ENCODE results near the gene USP44.

Gene USP44

GRCh38 chr12:95591731-95592130 is 40.5 kb upstream of the USP44 start:
- Histone ChIP-seq H3K9ac (no peak overlapping the region), H3K4me2 (ENCODE audit: low read length) (no peak overlapping the region), H2AFZ (no peak overlapping the region), H3K79me2 (no peaks in the 10 kb centered on the region), H3K4me3 (ENCODE audit: low read depth, low read length) (no peak overlapping the region), H3K36me3 (ENCODE audit: control insufficient read depth, insufficient read depth, low read length) (no peaks in the 10 kb centered on the region), H3K9me3 (ENCODE audit: control insufficient read depth, low read length) (no peaks in the 10 kb centered on the region), H3K27me3 (ENCODE audit: control insufficient read depth, insufficient read depth, low read length) (no peaks in the 10 kb centered on the region), H3K4me1 (no peaks in the 10 kb centered on the region), H3K27ac (no peak overlapping the region)
- no peak for TF ChIP-seq CTCF (IDR thresholded peaks at IDR 0.05)

GRCh38 chr12:95590775-95591174 is 39.5 kb upstream of the USP44 start:
- Histone ChIP-seq H3K9me3 (ENCODE audit: control insufficient read depth, low read length) (no peaks in the 10 kb centered on the region), H3K4me2 (ENCODE audit: low read length) (no peak overlapping the region), H3K4me3 (ENCODE audit: low read depth, low read length) (no peak overlapping the region), H3K79me2 (no peaks in the 10 kb centered on the region), H3K27me3 (ENCODE audit: control insufficient read depth, insufficient read depth, low read length) (no peaks in the 10 kb centered on the region), H3K27ac (no peak overlapping the region), H3K36me3 (ENCODE audit: control insufficient read depth, insufficient read depth, low read length) (no peaks in the 10 kb centered on the region), H2AFZ (no peak overlapping the region), H3K9ac (no peak overlapping the region), H3K4me1 (no peaks in the 10 kb centered on the region)
- TF ChIP-seq CTCF (IDR thresholded peaks at IDR 0.05), result no peak

- Histone ChIP-seq H3K9ac (no peak overlapping the region), H3K27me3 (ENCODE audit: control insufficient read depth, insufficient read depth, low read length) (no peaks in the 10 kb centered on the region), H3K4me2 (ENCODE audit: low read length) (no peak overlapping the region), H3K4me1 (no peaks in the 10 kb centered on the region), H3K36me3 (ENCODE audit: control insufficient read depth, insufficient read depth, low read length) (no peaks in the 10 kb centered on the region), H2AFZ (no peak overlapping the region), H3K9me3 (ENCODE audit: control insufficient read depth, low read length) (no peaks in the 10 kb centered on the region), H3K79me2 (no peaks in the 10 kb centered on the region), H3K4me3 (ENCODE audit: low read depth, low read length) (no peak overlapping the region), H3K27ac (no peak overlapping the region)
- TF ChIP-seq CTCF (IDR thresholded peaks at IDR 0.05), result no peak
These were observed 32.7 kb upstream of the USP44 start for GRCh38 chr12:95583933-95584332.

GRCh38 chr12:95582230-95583058 is 31.2 kb upstream of the USP44 start:
- Histone ChIP-seq H2AFZ (no peak overlapping the region), H3K27ac (no peak overlapping the region), H3K9ac (no peak overlapping the region), H3K4me3 (ENCODE audit: low read depth, low read length) (no peak overlapping the region), H3K27me3 (ENCODE audit: control insufficient read depth, insufficient read depth, low read length) (no peaks in the 10 kb centered on the region), H3K9me3 (ENCODE audit: control insufficient read depth, low read length) (no peaks in the 10 kb centered on the region), H3K4me2 (ENCODE audit: low read length) (no peak overlapping the region), H3K79me2 (no peaks in the 10 kb centered on the region), H3K4me1 (no peaks in the 10 kb centered on the region), H3K36me3 (ENCODE audit: control insufficient read depth, insufficient read depth, low read length) (no peaks in the 10 kb centered on the region)
- peak; percentile 28 for TF ChIP-seq CTCF (IDR thresholded peaks at IDR 0.05)

- no peaks in the 10 kb centered on the region for H3K36me3 ChIP-seq (ENCODE audit: control insufficient read depth, insufficient read depth, low read length)
- H3K27ac ChIP-seq, result no peak overlapping the region
- H3K79me2 ChIP-seq, result no peaks in the 10 kb centered on the region
- no peak for TF ChIP-seq CTCF (IDR thresholded peaks at IDR 0.05)
- no peak overlapping the region for H3K4me3 ChIP-seq (ENCODE audit: low read depth, low read length)
- H2AFZ ChIP-seq, result no peak overlapping the region
- no peaks in the 10 kb centered on the region for H3K9me3 ChIP-seq (ENCODE audit: control insufficient read depth, low read length)
- no peaks in the 10 kb centered on the region for H3K4me1 ChIP-seq
- no peak overlapping the region for H3K9ac ChIP-seq
- no peaks in the 10 kb centered on the region for H3K27me3 ChIP-seq (ENCODE audit: control insufficient read depth, insufficient read depth, low read length)
- H3K4me2 ChIP-seq (ENCODE audit: low read length), result no peak overlapping the region
These were observed 26.5 kb upstream of the USP44 start for GRCh38 chr12:95577820-95578219.
